NB4 (cell line): ENCODE data around the gene BRPF3.

Experiments
- POLR2A ChIP-seq: IDR thresholded peaks from 2 replicates; pipeline ENCODE4 v1.6.1; 2011; ENCODE audit warnings: mild to moderate bottlenecking; ENCODE audit not compliant: insufficient read length; ENCODE audit errors: extremely low read depth
- TF ChIP-seq, protein P1 (sequence below): IDR thresholded peaks from 2 replicates; pipeline ENCODE4 v1.6.1; 2011; ENCODE audit warnings: low read depth, low read length

DNA sequence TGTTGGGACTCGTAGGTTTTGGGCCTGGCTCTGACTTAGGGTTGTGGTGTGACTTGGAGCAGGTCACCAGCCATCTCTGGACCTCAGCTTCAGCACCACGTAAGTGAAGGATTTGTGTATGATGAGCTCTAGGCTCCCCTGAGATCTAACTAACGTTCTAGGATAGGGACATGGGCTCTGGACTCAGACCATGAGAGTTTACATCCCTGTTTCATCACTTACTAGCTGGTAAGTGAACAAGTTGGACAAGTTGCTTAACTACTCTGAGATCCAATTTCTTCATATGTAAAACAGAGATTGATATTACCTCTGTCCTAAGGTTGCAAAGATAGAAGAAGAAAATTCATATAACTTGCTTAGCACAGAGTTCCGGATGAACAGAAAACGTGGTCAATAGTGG lies 53.0 kb downstream of the BRPF3 start:
- TF ChIP-seq, protein P1, sequence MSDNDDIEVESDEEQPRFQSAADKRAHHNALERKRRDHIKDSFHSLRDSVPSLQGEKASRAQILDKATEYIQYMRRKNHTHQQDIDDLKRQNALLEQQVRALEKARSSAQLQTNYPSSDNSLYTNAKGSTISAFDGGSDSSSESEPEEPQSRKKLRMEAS = no peak
- TF ChIP-seq POLR2A = no peak
